ENCODE measurements around the gene INSR. TPM values are rescaled to one million over a fixed set of nuclear protein-coding genes. Genes with fewer than 3 reads are reported as not detected.

Gene INSR
- total RNA-seq, 1 donor from 2014 or later = 23.9 TPM

DNA sequence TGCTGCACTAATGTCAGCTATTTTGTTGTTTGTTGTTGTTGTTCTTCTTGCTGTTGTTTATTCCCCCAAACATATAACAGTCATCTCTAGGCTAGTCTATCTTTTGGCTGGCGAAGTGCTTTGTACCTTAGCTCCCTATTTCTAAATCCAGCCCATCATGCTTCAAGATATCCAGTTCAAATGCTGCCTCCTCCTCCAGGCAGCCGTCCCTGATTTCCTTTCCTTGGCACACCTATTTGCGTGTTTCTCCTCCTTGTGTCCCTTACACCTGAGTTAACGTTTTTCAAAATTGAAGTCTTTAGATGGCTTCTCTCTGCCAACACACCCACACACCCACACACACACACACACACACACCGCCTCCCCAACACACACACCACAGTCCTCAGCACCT lies 25.5 kb downstream of the INSR start:
- peaks cover 11% of the 10 kb centered on the region for H3K9me3 Mint-ChIP-seq (ENCODE audit: unreplicated experiment)
- peaks cover 15% of the 10 kb centered on the region for H3K36me3 Mint-ChIP-seq (ENCODE audit: unreplicated experiment)
- no peak overlapping the region for H3K4me3 Mint-ChIP-seq (ENCODE audit: unreplicated experiment)
- TF ChIP-seq, protein P1, sequence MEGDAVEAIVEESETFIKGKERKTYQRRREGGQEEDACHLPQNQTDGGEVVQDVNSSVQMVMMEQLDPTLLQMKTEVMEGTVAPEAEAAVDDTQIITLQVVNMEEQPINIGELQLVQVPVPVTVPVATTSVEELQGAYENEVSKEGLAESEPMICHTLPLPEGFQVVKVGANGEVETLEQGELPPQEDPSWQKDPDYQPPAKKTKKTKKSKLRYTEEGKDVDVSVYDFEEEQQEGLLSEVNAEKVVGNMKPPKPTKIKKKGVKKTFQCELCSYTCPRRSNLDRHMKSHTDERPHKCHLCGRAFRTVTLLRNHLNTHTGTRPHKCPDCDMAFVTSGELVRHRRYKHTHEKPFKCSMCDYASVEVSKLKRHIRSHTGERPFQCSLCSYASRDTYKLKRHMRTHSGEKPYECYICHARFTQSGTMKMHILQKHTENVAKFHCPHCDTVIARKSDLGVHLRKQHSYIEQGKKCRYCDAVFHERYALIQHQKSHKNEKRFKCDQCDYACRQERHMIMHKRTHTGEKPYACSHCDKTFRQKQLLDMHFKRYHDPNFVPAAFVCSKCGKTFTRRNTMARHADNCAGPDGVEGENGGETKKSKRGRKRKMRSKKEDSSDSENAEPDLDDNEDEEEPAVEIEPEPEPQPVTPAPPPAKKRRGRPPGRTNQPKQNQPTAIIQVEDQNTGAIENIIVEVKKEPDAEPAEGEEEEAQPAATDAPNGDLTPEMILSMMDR (IDR thresholded peaks at IDR 0.05; ENCODE audit: partially characterized antibody, unreplicated experiment) = no peak
- no peaks in the 10 kb centered on the region for H3K4me1 Mint-ChIP-seq (ENCODE audit: low read depth, unreplicated experiment)
- H3K27ac Mint-ChIP-seq (ENCODE audit: unreplicated experiment) = no peak overlapping the region
- no peak for DNase-seq
- H3K27me3 Mint-ChIP-seq (ENCODE audit: unreplicated experiment) = peaks cover 2% of the 10 kb centered on the region

DNA sequence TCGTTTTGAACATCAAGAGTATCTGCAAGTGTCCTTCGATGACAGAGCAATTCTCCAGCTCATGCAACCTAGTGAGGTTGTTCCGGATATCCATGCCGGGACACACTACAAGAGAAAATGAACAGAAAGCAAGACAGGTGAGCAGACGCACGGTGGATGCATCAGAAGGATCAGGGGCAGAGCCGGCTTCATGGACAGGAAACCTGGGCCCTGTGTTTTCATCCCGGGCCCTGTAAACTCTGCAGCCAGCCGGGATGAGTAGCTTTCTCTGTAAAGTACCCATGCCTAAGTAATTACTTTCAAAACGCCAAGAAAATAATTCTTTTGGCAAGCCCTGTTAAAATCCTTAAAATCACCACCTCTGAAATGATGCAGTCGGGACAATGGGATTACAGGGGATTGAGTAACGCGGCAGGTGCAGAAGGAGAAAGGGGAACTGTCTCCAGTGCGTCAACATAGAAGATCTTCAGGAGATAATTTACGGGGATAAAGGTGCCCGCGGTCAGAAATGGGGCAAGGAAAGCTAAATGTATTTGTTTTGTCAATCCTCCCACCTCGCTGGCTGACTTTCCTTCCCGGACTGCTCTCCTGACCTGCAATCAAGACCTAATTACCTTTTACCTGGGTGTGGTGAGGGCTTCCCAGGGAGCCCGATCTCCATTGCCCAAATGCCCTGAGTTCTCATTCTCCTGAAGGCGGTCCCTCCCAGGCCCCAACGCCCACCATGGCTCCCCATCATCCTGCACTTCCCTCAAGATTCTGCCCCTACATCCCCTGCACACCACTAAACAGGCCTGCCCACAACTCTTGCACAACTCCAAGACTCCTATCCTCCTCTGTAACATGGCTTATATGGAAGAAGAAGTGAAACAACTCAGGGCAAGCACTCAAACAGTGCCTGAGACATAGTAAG lies 26.2 kb downstream of the INSR start:
- no peaks in the 10 kb centered on the region for H3K4me1 Mint-ChIP-seq (ENCODE audit: low read depth, unreplicated experiment)
- H3K36me3 Mint-ChIP-seq (ENCODE audit: unreplicated experiment) = peaks cover 15% of the 10 kb centered on the region
- TF ChIP-seq, protein P1 (IDR thresholded peaks at IDR 0.05; ENCODE audit: partially characterized antibody, unreplicated experiment) = no peak
- H3K27me3 Mint-ChIP-seq (ENCODE audit: unreplicated experiment) = peaks cover 2% of the 10 kb centered on the region
- H3K4me3 Mint-ChIP-seq (ENCODE audit: unreplicated experiment) = no peak overlapping the region
- DNase-seq = no peak
- H3K9me3 Mint-ChIP-seq (ENCODE audit: unreplicated experiment) = peaks cover 11% of the 10 kb centered on the region
- H3K27ac Mint-ChIP-seq (ENCODE audit: unreplicated experiment) = no peak overlapping the region

DNA sequence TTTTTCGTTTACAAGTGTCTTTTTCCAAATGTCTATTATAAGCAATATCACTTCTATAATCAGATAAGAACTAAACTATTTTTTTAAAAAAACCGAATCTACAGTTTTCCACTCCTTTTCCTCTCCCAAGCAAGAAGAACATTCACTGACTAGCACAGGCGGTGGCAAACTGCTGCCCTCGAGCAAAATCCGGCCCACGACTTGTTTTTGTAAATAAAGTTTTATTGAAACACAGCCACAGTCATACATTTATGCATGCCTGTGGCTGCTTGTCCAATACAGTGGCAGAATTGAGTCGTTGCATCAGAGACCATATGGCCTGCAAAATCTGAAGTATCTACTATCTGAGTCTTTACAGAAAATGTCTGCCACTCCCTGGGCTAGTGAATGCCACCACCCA lies 27.4 kb downstream of the INSR start:
- H3K27ac Mint-ChIP-seq (ENCODE audit: unreplicated experiment) = no peak overlapping the region
- peaks cover 11% of the 10 kb centered on the region for H3K9me3 Mint-ChIP-seq (ENCODE audit: unreplicated experiment)
- peaks cover 15% of the 10 kb centered on the region for H3K36me3 Mint-ChIP-seq (ENCODE audit: unreplicated experiment)
- TF ChIP-seq, protein P1 (IDR thresholded peaks at IDR 0.05; ENCODE audit: partially characterized antibody, unreplicated experiment) = no peak
- H3K4me3 Mint-ChIP-seq (ENCODE audit: unreplicated experiment) = no peak overlapping the region
- no peak for DNase-seq
- H3K27me3 Mint-ChIP-seq (ENCODE audit: unreplicated experiment) = peaks cover 2% of the 10 kb centered on the region
- no peaks in the 10 kb centered on the region for H3K4me1 Mint-ChIP-seq (ENCODE audit: low read depth, unreplicated experiment)

DNA sequence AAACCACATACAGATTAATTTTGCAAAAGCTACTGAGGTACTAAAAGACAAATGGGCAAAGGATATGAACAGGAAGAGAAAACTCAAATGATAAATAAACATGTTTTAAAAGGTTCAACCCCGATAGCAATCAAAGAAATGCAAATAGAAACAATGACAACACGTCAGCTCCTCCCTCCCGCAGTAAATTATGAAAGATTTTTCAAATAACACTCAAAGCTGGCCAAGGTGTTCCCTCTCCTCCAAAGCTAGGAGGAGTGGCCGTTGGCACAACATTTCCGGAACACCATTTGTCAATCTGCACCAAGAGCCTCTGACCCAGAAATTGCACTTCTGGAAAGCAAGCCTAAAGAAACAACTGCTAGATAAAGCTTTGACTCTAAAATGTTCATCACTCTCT lies 28.3 kb downstream of the INSR start:
- Mint-ChIP-seq H3K4me3 (ENCODE audit: unreplicated experiment) (no peak overlapping the region), H3K36me3 (ENCODE audit: unreplicated experiment) (peaks cover 15% of the 10 kb centered on the region), H3K9me3 (ENCODE audit: unreplicated experiment) (peaks cover 11% of the 10 kb centered on the region), H3K27me3 (ENCODE audit: unreplicated experiment) (peaks cover 2% of the 10 kb centered on the region), H3K27ac (ENCODE audit: unreplicated experiment) (no peak overlapping the region), H3K4me1 (ENCODE audit: low read depth, unreplicated experiment) (no peaks in the 10 kb centered on the region)
- no peak for DNase-seq
- TF ChIP-seq, protein P1 (IDR thresholded peaks at IDR 0.05; ENCODE audit: partially characterized antibody, unreplicated experiment) = no peak

DNA sequence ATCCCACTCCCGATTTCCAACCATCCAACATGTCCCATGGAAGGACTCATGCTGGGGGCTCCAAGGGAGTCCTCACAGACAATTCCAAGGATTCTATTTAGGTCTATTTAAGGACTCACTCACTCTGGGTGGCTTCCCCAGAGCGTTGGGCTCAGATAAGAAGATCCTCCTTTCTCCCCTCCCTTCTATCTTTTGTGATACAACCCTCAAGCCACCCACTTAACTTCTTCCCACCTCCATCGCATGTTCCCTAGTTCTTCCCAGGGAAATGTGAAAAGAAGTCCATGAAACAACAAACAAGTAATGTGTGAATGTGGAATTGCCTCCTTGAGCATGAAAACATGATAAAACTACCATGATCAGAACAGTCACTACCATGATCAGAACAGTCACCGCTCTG lies 29.4 kb downstream of the INSR start:
- H3K27me3 Mint-ChIP-seq (ENCODE audit: unreplicated experiment) = no peaks in the 10 kb centered on the region
- no peak for DNase-seq
- H3K4me3 Mint-ChIP-seq (ENCODE audit: unreplicated experiment) = no peak overlapping the region

More for the DNA sequence above, 29.4 kb downstream of the INSR start:
- TF ChIP-seq, protein P1 (IDR thresholded peaks at IDR 0.05; ENCODE audit: partially characterized antibody, unreplicated experiment) = no peak
- Mint-ChIP-seq H3K36me3 (ENCODE audit: unreplicated experiment) (peaks cover 15% of the 10 kb centered on the region), H3K4me1 (ENCODE audit: low read depth, unreplicated experiment) (no peaks in the 10 kb centered on the region), H3K9me3 (ENCODE audit: unreplicated experiment) (peaks cover 11% of the 10 kb centered on the region), H3K27ac (ENCODE audit: unreplicated experiment) (no peak overlapping the region)
